Rectal smooth muscle tissue (tissue), 1 donor: ENCODE results near the gene UBN1.

Source experiments
- H3K27ac ChIP-seq: one replicate; pipeline ENCODE4 v1.7.0; 2013; ENCODE audit warnings: low read depth, low read length, inconsistent platforms
- H3K27me3 ChIP-seq: one replicate; pipeline ENCODE4 v1.7.0; 2013; ENCODE audit warnings: low read length; ENCODE audit not compliant: control insufficient read depth, insufficient read depth
- H3K36me3 ChIP-seq: one replicate; pipeline ENCODE4 v1.7.0; 2013; ENCODE audit warnings: low read length; ENCODE audit not compliant: control insufficient read depth, insufficient read depth
- H3K4me1 ChIP-seq: one replicate; pipeline ENCODE4 v1.7.0; 2013; ENCODE audit warnings: low read length; ENCODE audit not compliant: control insufficient read depth, insufficient read depth
- H3K4me3 ChIP-seq: one replicate; pipeline ENCODE4 v1.7.0; 2013; ENCODE audit warnings: low read length
- H3K9ac ChIP-seq: one replicate; pipeline ENCODE4 v1.7.0; 2013; ENCODE audit warnings: low read length

The UBN1 gene, protein sequence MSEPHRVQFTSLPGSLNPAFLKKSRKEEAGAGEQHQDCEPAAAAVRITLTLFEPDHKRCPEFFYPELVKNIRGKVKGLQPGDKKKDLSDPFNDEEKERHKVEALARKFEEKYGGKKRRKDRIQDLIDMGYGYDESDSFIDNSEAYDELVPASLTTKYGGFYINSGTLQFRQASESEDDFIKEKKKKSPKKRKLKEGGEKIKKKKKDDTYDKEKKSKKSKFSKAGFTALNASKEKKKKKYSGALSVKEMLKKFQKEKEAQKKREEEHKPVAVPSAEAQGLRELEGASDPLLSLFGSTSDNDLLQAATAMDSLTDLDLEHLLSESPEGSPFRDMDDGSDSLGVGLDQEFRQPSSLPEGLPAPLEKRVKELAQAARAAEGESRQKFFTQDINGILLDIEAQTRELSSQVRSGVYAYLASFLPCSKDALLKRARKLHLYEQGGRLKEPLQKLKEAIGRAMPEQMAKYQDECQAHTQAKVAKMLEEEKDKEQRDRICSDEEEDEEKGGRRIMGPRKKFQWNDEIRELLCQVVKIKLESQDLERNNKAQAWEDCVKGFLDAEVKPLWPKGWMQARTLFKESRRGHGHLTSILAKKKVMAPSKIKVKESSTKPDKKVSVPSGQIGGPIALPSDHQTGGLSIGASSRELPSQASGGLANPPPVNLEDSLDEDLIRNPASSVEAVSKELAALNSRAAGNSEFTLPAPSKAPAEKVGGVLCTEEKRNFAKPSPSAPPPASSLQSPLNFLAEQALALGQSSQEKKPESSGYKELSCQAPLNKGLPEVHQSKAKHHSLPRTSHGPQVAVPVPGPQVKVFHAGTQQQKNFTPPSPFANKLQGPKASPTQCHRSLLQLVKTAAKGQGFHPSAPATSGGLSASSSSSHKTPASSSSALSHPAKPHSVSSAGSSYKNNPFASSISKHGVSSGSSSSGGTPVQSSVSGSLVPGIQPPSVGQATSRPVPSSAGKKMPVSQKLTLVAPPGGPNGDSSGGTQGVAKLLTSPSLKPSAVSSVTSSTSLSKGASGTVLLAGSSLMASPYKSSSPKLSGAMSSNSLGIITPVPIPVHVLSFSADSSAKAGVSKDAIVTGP (N-terminal part only)

GRCh38 chr16:4846901-4847773 is at the start of gene UBN1, which contains the start of gene GLYR1:
Gene UBN1, plus strand, starts transcription at chr16:4847481. Its CDS starts 5,437 bp downstream, at chr16:4852918.
Gene GLYR1, minus strand, starts transcription at chr16:4847288. Its CDS starts 23 bp downstream, at chr16:4847265.
- Histone ChIP-seq H3K9ac (peak within 1 kb of the TSS; percentile 83), H3K4me1 (peaks cover 13% of the 10 kb centered on the region), H3K36me3 (peaks cover 14% of the 10 kb centered on the region), H3K27me3 (no peaks in the 10 kb centered on the region), H3K4me3 (peak within 1 kb of the TSS; percentile 86), H3K27ac (peak within 1 kb of the TSS; percentile 90)

DNA sequence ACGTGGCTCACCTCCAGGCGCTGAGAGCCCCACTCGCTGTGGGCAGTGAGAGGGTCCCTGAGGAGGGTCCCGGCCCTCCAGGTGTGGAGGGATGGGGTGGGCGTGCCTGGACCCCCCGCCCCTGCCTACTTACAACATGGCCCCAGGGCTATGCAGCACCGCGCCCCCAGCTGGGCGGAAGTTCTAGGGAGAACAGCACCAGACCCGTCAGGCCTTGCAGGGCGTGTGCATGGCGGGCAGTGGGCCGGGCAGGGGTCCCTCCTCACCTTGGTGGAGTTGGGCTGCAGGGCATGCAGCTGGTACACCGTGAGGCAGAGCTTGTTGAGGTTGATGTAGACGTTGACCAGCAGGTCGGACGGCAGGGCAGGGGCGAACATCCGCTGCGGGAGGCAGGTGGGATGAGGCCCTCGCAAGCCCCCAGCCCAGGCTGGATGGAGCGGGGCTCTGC is 49.5 kb upstream of the UBN1 start:
- Histone ChIP-seq H3K27me3 (no peaks in the 10 kb centered on the region), H3K4me1 (no peaks in the 10 kb centered on the region), H3K27ac (no peak overlapping the region), H3K36me3 (no peaks in the 10 kb centered on the region), H3K4me3 (no peak overlapping the region), H3K9ac (no peak overlapping the region)

GRCh38 chr16:4798456-4798855 is 48.8 kb upstream of the UBN1 start:
- Histone ChIP-seq H3K36me3 (no peaks in the 10 kb centered on the region), H3K9ac (no peak overlapping the region), H3K27ac (no peak overlapping the region), H3K27me3 (no peaks in the 10 kb centered on the region), H3K4me1 (peaks cover under 1% of the 10 kb centered on the region), H3K4me3 (no peak overlapping the region)

GRCh38 chr16:4799171-4799855 is 48.0 kb upstream of the UBN1 start:
- Histone ChIP-seq H3K4me3 (no peak overlapping the region), H3K27me3 (no peaks in the 10 kb centered on the region), H3K4me1 (peaks cover 5% of the 10 kb centered on the region), H3K9ac (no peak overlapping the region), H3K27ac (no peak overlapping the region), H3K36me3 (no peaks in the 10 kb centered on the region)

DNA sequence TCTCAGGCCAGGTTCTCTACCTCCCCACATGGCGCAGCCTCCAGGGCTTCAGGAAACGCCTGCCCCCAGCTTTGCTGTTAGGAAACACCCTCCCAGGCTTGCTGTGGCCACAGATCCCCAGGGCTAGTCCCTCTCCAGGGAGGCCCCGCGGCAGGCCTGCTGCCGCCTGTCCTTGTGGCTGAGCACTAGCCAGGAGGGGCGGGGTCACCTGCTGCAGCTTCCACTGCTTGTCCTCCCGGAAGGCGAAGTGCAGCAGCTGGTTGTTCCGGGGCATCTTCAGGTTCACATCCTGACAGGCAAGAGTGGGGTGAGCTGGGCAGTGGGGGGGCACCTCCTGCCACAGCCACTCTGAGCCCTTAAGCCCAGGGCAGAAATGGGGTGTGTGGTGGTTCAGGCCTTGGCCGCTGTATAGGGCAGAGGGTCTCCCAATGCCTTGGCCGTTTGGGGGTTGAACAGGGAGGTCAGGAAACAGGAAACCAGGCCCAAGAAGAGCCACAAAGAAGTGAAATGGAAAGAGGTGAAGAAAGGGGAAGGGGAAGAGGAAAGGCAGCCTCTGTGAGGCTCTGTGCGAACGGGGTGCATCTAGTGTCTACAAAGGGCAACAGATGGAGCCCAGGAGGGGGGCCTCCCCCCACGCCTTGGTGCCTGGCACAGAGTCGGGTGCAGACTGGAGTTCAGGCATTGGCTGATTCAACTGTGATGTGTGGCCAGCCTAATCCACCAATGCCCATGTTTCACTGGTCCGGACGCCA is 46.8 kb upstream of the UBN1 start:
- peaks cover 7% of the 10 kb centered on the region for H3K4me1 ChIP-seq
- peak overlapping the region; percentile 15 for H3K4me3 ChIP-seq
- H3K36me3 ChIP-seq, result no peaks in the 10 kb centered on the region
- H3K27me3 ChIP-seq, result no peaks in the 10 kb centered on the region
- H3K9ac ChIP-seq, result no peak overlapping the region
- H3K27ac ChIP-seq, result no peak overlapping the region

GRCh38 chr16:4801051-4801961 is 46.0 kb upstream of the UBN1 start:
- Histone ChIP-seq H3K4me1 (peaks cover 7% of the 10 kb centered on the region), H3K4me3 (peak overlapping the region; percentile 74), H3K27ac (peak overlapping the region; percentile 87), H3K9ac (peak overlapping the region; percentile 69), H3K27me3 (no peaks in the 10 kb centered on the region), H3K36me3 (no peaks in the 10 kb centered on the region)

DNA sequence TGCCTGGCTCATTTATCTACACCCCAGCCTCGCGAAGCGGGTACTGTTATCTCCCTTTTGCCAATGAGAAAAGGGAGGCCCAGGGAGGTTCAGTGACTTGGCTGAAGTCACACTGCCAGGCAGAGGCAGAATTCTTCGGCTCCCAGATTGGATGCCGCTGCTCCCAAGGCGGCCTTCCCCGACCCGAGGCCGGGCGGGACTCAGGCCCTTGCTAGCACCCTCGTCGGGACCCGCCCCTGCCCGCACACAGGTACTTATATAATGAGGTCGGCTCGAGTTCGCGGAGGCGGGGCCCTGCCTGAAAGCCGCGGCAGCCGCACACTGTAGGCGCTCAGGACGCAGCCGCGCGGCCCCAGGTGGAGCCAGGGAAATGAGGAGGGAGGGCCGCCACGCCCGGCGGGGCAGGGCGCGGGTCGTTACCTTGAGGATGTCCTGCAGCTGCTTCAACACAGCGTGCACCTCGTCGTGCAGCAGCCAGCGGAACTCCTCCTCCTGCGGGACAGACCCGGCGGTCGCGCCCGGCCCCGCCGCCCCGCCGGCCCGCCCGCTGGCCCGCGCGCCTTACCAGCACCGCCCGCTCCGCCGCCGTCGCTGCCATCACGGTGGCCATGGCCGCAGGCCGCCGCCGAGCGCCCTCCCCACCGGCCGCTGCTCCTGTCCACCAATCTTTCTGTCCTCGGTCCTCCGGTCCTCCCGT is 45.2 kb upstream of the UBN1 start, which contains the start of gene ROGDI:
TSS of gene ROGDI (minus strand) at position 672 of the 697 bp plus-strand sequence. CDS start at position 610, 62 bp downstream.
- Histone ChIP-seq H3K27ac (peak within 1 kb of the TSS; percentile 87), H3K4me3 (peak within 1 kb of the TSS; percentile 74), H3K27me3 (no peaks in the 10 kb centered on the region), H3K36me3 (no peaks in the 10 kb centered on the region), H3K9ac (peak within 1 kb of the TSS; percentile 69), H3K4me1 (peaks cover 7% of the 10 kb centered on the region)

DNA sequence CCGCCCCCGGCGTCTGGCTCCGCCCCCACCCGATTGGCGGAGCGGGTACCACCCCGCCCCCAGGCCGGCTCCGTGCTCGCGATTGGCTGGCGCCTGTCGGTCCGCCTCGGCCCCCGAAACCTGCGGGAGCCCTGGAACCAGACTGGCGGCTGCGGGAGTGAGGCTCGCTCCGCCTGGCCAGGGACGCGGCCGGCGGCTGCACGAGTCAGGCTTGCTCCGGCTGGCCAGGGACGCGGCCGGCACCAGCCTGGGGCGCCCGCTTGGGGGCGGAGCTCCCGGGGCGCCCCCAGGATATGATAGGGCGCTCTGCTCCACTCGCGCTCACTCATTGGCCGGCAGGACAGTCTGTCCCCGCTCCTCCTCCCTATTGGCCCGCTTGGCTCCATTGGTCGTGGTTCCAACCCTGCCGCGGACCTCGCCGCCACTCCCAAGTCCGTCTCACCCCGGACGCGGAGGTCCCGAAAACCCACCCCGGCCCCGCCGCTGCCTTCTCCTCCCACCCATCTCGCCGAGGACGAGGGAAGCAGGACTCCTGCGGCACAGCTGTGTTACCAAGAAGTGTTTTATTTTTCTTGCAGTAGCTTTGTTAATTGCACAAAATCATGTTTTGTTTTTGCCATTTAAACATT is 44.5 kb upstream of the UBN1 start:
- no peak overlapping the region for H3K9ac ChIP-seq
- H3K36me3 ChIP-seq, result peaks cover under 1% of the 10 kb centered on the region
- H3K4me3 ChIP-seq, result peak overlapping the region; percentile 74
- peaks cover 7% of the 10 kb centered on the region for H3K4me1 ChIP-seq
- H3K27me3 ChIP-seq, result no peaks in the 10 kb centered on the region
- H3K27ac ChIP-seq, result peak overlapping the region; percentile 87

- peaks cover 3% of the 10 kb centered on the region for H3K36me3 ChIP-seq
- H3K4me3 ChIP-seq, result no peak overlapping the region
- peak overlapping the region; percentile 87 for H3K27ac ChIP-seq
- H3K9ac ChIP-seq, result no peak overlapping the region
- peaks cover 7% of the 10 kb centered on the region for H3K4me1 ChIP-seq
- H3K27me3 ChIP-seq, result no peaks in the 10 kb centered on the region
Measured at GRCh38 chr16:4803401-4803844, 43.9 kb upstream of the UBN1 start.
